Lower lobe of right lung (tissue), 2 donors: ENCODE results near the gene RGL3. TPM values are rescaled to one million over a fixed set of nuclear protein-coding genes. Genes with fewer than 3 reads are reported as not detected.
"Not testable (repeated sequence)": the region's sequence is repeated elsewhere in the genome, so short reads cannot be mapped to it uniquely, and the experiment has no call there.

Source experiments
- ATAC-seq, 2 donors: fragments of 200-7000 bp; cut with Tn5 transposase; one replicate each; pipeline ENCODE4 v1.9.1; 2020 to 2022; ENCODE audit warnings: mild to moderate bottlenecking in 2 of 2, moderate library complexity in 2 of 2
- DNase-seq: peaks from one replicate; pipeline ENCODE4 v3.0.0-alpha.2; 2020
- H3K27ac ChIP-seq: fragments of 200-600 bp; one replicate; pipeline ENCODE4 v1.8.0; 2022
- H3K27me3 ChIP-seq: fragments of 200-600 bp; one replicate; pipeline ENCODE4 v1.8.0; 2022; ENCODE audit warnings: low read depth
- H3K36me3 ChIP-seq: fragments of 200-600 bp; one replicate; pipeline ENCODE4 v1.8.0; 2022; ENCODE audit warnings: mild to moderate bottlenecking
- H3K4me1 ChIP-seq: fragments of 200-600 bp; one replicate; pipeline ENCODE4 v1.8.0; 2022
- H3K4me3 ChIP-seq: fragments of 200-600 bp; one replicate; pipeline ENCODE4 v1.8.0; 2022; ENCODE audit warnings: mild to moderate bottlenecking
- H3K9me3 ChIP-seq: fragments of 200-600 bp; one replicate; pipeline ENCODE4 v1.8.0; 2022
- CTCF ChIP-seq: fragments of 200-600 bp; IDR thresholded peaks from one replicate; pipeline ENCODE4 v1.8.0; 2022; ENCODE audit warnings: antibody characterized with exemption, mild to moderate bottlenecking
- intact Hi-C: fragments of 100-400 bp; cut with DNase I; formaldehyde crosslinking; loops from one replicate; pipeline ENCODE4 v1.11.0; 2022
- total RNA-seq: library from RNA; stranded (reverse); fragmentation: NEBNext Ultra II Directional; extraction: Animal tissue kit (Norgen Biotek cat#: 25700); gene quantifications from one replicate; pipeline ENCODE4 v1.2.1, GENCODE V29; 2021
- donor health status: DM: no; HTN: yes; CAD: no; lungs with severe emphysema.

The RGL3 gene
- total RNA-seq, 1 donor from 2014 or later = 55.8 TPM

GRCh38 chr19:11408591-11408990 is 10.5 kb downstream of the RGL3 start:
- no peaks in the 10 kb centered on the region for H3K9me3 ChIP-seq
- no peak for TF ChIP-seq CTCF
- ATAC-seq = no peak
- no peak for DNase-seq
- no peaks in the 10 kb centered on the region for H3K27me3 ChIP-seq
- H3K4me1 ChIP-seq = peaks cover 5% of the 10 kb centered on the region
- intact Hi-C loops = no loop called here
- H3K4me3 ChIP-seq = no peak overlapping the region
- H3K27ac ChIP-seq = no peak overlapping the region
- peaks cover 2% of the 10 kb centered on the region for H3K36me3 ChIP-seq

DNA sequence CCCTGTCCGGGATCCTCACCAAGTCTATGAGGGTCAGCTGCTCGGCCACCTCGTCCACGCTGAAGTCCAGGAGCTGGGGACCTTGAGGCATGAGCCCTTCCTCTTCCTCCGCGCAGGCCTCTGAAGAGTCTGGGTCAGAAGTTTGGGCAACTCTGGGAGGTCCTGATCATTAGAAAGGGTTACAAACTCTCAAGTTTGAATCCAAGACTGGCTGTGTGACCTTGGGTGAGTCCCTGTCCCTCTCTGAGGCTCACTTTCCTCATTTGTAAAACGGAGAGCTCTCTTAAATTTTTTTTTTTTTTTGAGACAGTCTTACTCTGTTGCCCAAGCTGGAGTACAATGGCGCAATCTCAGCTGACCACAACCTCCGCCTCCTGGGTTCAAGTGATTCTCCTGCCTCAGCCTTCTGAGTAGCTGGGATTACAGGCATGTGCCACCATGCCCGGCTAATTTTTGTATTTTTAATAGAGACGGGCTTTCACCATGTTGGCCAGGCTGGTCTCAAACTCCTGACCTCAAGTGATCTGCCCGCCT is 12.3 kb downstream of the RGL3 start:
- H3K9me3 ChIP-seq, H3K4me1 ChIP-seq, H3K27me3 ChIP-seq, intact Hi-C loops, H3K4me3 ChIP-seq, H3K27ac ChIP-seq: not testable (repeated sequence)
- DNase-seq (peak; percentile 65), ATAC-seq (peak; percentile 12 to 13)
- H3K36me3 ChIP-seq = peaks cover 12% of the 10 kb centered on the region

- intact Hi-C loops = no loop called here
- DNase-seq (no peak), ATAC-seq (peak; percentile 32 to 49)
- TF ChIP-seq CTCF = peak; percentile 24
- no peaks in the 10 kb centered on the region for H3K9me3 ChIP-seq
- H3K4me1 ChIP-seq = peaks cover 5% of the 10 kb centered on the region
- peaks cover 15% of the 10 kb centered on the region for H3K36me3 ChIP-seq
- no peaks in the 10 kb centered on the region for H3K27me3 ChIP-seq
- no peak overlapping the region for H3K4me3 ChIP-seq
- H3K27ac ChIP-seq = no peak overlapping the region
These were observed 13.1 kb downstream of the RGL3 start for GRCh38 chr19:11405846-11406643.

- Histone ChIP-seq H3K4me1 (peaks cover 5% of the 10 kb centered on the region), H3K27ac (no peak overlapping the region), H3K4me3 (no peak overlapping the region), H3K27me3 (no peaks in the 10 kb centered on the region), H3K36me3 (peaks cover 20% of the 10 kb centered on the region), H3K9me3 (no peaks in the 10 kb centered on the region)
- ATAC-seq = no peak
- no peak for DNase-seq
- TF ChIP-seq CTCF = no peak
- intact Hi-C loops = no loop called here
These were observed 14.4 kb downstream of the RGL3 start for GRCh38 chr19:11404588-11405222.

GRCh38 chr19:11401808-11402543 is 17.1 kb downstream of the RGL3 start:
- TF ChIP-seq CTCF = no peak
- ATAC-seq = no peak
- Histone ChIP-seq H3K4me1 (peaks cover 5% of the 10 kb centered on the region), H3K36me3 (peaks cover 27% of the 10 kb centered on the region), H3K4me3 (no peak overlapping the region), H3K27me3 (no peaks in the 10 kb centered on the region), H3K9me3 (no peaks in the 10 kb centered on the region), H3K27ac (no peak overlapping the region)
- intact Hi-C loops = no loop called here
- DNase-seq = no peak
